GM12874 (cell line): ENCODE data around the gene RBMS1.

Experiments used
- CTCF ChIP-seq: IDR thresholded peaks from 2 replicates; pipeline ENCODE4 v1.5.1; 2011; ENCODE audit warnings: low read depth, mild to moderate bottlenecking, control low read depth, low read length, moderate library complexity; ENCODE audit not compliant: insufficient read depth

The RBMS1 gene

GRCh38 chr2:160322320-160322719 lies 171.3 kb downstream of the RBMS1 start:
- TF ChIP-seq CTCF, result no peak

GRCh38 chr2:160321006-160321405 lies 172.6 kb downstream of the RBMS1 start:
- TF ChIP-seq CTCF, result no peak

- TF ChIP-seq CTCF, result no peak
Measured at GRCh38 chr2:160319700-160320099, 173.9 kb downstream of the RBMS1 start.

GRCh38 chr2:160318218-160318617 lies 175.4 kb downstream of the RBMS1 start:
- no peak for TF ChIP-seq CTCF

- TF ChIP-seq CTCF, result no peak
Measured at GRCh38 chr2:160317181-160318099, 176.2 kb downstream of the RBMS1 start.

GRCh38 chr2:160315337-160315736 lies 178.3 kb downstream of the RBMS1 start:
- TF ChIP-seq CTCF, result no peak

- TF ChIP-seq CTCF, result no peak
Measured at GRCh38 chr2:160310118-160310828, 183.3 kb downstream of the RBMS1 start.
